MM.1S (cell line): ENCODE measurements around the gene RUNX2.

Experiments used
- DNase-seq: peaks from one replicate; pipeline ENCODE4 v3.0.0-alpha.2; 2015
- H2AFZ ChIP-seq: fragments of 300-600 bp; sonication (generic); 2 replicates; pipeline ENCODE4 v1.6.0; 2016; ENCODE audit warnings: antibody characterized with exemption, low read length
- H3F3A ChIP-seq: fragments of 300-600 bp; sonication (generic); 2 replicates; pipeline ENCODE4 v1.6.1; 2016; ENCODE audit warnings: mild to moderate bottlenecking, antibody characterized with exemption, low read length, moderate library complexity, mixed read lengths; ENCODE audit not compliant: insufficient read depth
- H3K27ac ChIP-seq: fragments of 300-600 bp; sonication (generic); 2 replicates; pipeline ENCODE4 v1.5.1; 2016; ENCODE audit warnings: mild to moderate bottlenecking, low read length
- H3K27me3 ChIP-seq: fragments of 300-600 bp; sonication (generic); replicated peaks from 2 replicates; pipeline ENCODE4 v1.6.0; 2016; ENCODE audit warnings: low read length; ENCODE audit not compliant: insufficient read depth
- H3K36me3 ChIP-seq: fragments of 300-600 bp; sonication (generic); replicated peaks from 2 replicates; pipeline ENCODE4 v1.6.1; 2016; ENCODE audit warnings: mild to moderate bottlenecking, low read length, mixed read lengths; ENCODE audit not compliant: insufficient read depth
- H3K4me1 ChIP-seq: fragments of 300-600 bp; sonication (generic); 2 replicates; pipeline ENCODE4 v1.6.1; 2016; ENCODE audit warnings: low read length, mixed read lengths
- H3K4me2 ChIP-seq: fragments of 300-600 bp; sonication (generic); 2 replicates; pipeline ENCODE4 v1.6.0; 2016; ENCODE audit warnings: low read depth, low read length
- H3K4me3 ChIP-seq: fragments of 300-600 bp; sonication (generic); 2 replicates; pipeline ENCODE4 v1.5.1; 2016; ENCODE audit warnings: low read length, mixed read lengths
- H3K79me2 ChIP-seq: fragments of 300-600 bp; sonication (generic); 2 replicates; pipeline ENCODE4 v1.6.1; 2016; ENCODE audit warnings: mixed run types, low read length, mixed read lengths
- H3K9ac ChIP-seq: fragments of 300-600 bp; sonication (generic); 2 replicates; pipeline ENCODE4 v1.6.1; 2016; ENCODE audit warnings: low read length, mixed read lengths
- H3K9me2 ChIP-seq: fragments of 300-600 bp; sonication (generic); replicated peaks from 2 replicates; pipeline ENCODE4 v1.6.1; 2016; ENCODE audit warnings: mild to moderate bottlenecking, low read length, mixed read lengths; ENCODE audit not compliant: insufficient read depth
- H3K9me3 ChIP-seq: fragments of 300-600 bp; sonication (generic); replicated peaks from 2 replicates; pipeline ENCODE4 v1.6.1; 2016; ENCODE audit warnings: mild to moderate bottlenecking, low read length, mixed read lengths; ENCODE audit not compliant: insufficient read depth
- H4K20me1 ChIP-seq: fragments of 300-600 bp; sonication (generic); 2 replicates; pipeline ENCODE4 v1.6.1; 2016; ENCODE audit warnings: mild to moderate bottlenecking, low read length, moderate library complexity, mixed read lengths; ENCODE audit not compliant: insufficient read depth
- CTCF ChIP-seq: fragments of 300-600 bp; sonication (generic); IDR thresholded peaks from 2 replicates; pipeline ENCODE4 v1.5.1; 2016; ENCODE audit warnings: antibody characterized with exemption, low read length, mixed read lengths
- EZH2 ChIP-seq: fragments of 300-600 bp; sonication (generic); optimal IDR thresholded peaks from 2 replicates; pipeline ENCODE3; 2017; ENCODE audit warnings: low read depth, mild to moderate bottlenecking, antibody characterized with exemption, low read length, mixed read lengths
- EZH2phosphoT487 ChIP-seq: fragments of 300-600 bp; sonication (generic); IDR thresholded peaks from 2 replicates; pipeline ENCODE4 v1.6.1; 2018; ENCODE audit warnings: antibody characterized with exemption, low read length

The RUNX2 gene

GRCh38 chr6:45386501-45386900, 58.4 kb downstream of the RUNX2 start:
- Histone ChIP-seq H3K4me2 (no peak overlapping the region), H3K4me3 (no peak overlapping the region), H3K9ac (no peak overlapping the region), H3K27ac (no peak overlapping the region), H3K9me2 (no peaks in the 10 kb centered on the region), H3K27me3 (no peaks in the 10 kb centered on the region), H4K20me1 (no peaks in the 10 kb centered on the region), H3K79me2 (no peaks in the 10 kb centered on the region), H3F3A (no peaks in the 10 kb centered on the region), H3K9me3 (no peaks in the 10 kb centered on the region), H3K36me3 (no peaks in the 10 kb centered on the region), H2AFZ (no peak overlapping the region), H3K4me1 (no peaks in the 10 kb centered on the region)
- TF ChIP-seq CTCF (no peak), EZH2 (no peak)
- no peak for DNase-seq

- TF ChIP-seq EZH2phosphoT487 (no peak), CTCF (no peak), EZH2 (no peak)
- Histone ChIP-seq H3F3A (no peaks in the 10 kb centered on the region), H4K20me1 (no peaks in the 10 kb centered on the region), H3K9me2 (no peaks in the 10 kb centered on the region), H2AFZ (no peak overlapping the region), H3K4me1 (no peaks in the 10 kb centered on the region), H3K27me3 (no peaks in the 10 kb centered on the region), H3K4me3 (no peak overlapping the region), H3K79me2 (no peaks in the 10 kb centered on the region), H3K4me2 (no peak overlapping the region), H3K9me3 (no peaks in the 10 kb centered on the region), H3K36me3 (no peaks in the 10 kb centered on the region), H3K9ac (no peak overlapping the region), H3K27ac (no peak overlapping the region)
- no peak for DNase-seq
Measured at GRCh38 chr6:45387236-45387635, 59.1 kb downstream of the RUNX2 start.

GRCh38 chr6:45388328-45388727, 60.2 kb downstream of the RUNX2 start:
- H3K4me2 ChIP-seq = no peak overlapping the region

More at GRCh38 chr6:45388328-45388727, 60.2 kb downstream of the RUNX2 start:
- TF ChIP-seq CTCF (no peak), EZH2 (no peak), EZH2phosphoT487 (no peak)
- Histone ChIP-seq H2AFZ (no peak overlapping the region), H3K9ac (no peak overlapping the region), H3K36me3 (no peaks in the 10 kb centered on the region), H3K27me3 (no peaks in the 10 kb centered on the region), H3K79me2 (no peaks in the 10 kb centered on the region), H3K4me3 (no peak overlapping the region), H3K9me3 (no peaks in the 10 kb centered on the region), H3F3A (no peaks in the 10 kb centered on the region), H3K27ac (no peak overlapping the region), H4K20me1 (no peaks in the 10 kb centered on the region), H3K4me1 (no peaks in the 10 kb centered on the region), H3K9me2 (no peaks in the 10 kb centered on the region)
- no peak for DNase-seq
